ENCODE measurements around the gene BST2. TPM values are rescaled to one million over a fixed set of nuclear protein-coding genes. Genes with fewer than 3 reads are reported as not detected.

The BST2 gene, protein sequence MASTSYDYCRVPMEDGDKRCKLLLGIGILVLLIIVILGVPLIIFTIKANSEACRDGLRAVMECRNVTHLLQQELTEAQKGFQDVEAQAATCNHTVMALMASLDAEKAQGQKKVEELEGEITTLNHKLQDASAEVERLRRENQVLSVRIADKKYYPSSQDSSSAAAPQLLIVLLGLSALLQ
- polyA plus RNA-seq (ENCODE audit: insufficient read length in 3 of 3): 100 to 1,000 TPM; 102 to 160 (median 151) TPM

DNA sequence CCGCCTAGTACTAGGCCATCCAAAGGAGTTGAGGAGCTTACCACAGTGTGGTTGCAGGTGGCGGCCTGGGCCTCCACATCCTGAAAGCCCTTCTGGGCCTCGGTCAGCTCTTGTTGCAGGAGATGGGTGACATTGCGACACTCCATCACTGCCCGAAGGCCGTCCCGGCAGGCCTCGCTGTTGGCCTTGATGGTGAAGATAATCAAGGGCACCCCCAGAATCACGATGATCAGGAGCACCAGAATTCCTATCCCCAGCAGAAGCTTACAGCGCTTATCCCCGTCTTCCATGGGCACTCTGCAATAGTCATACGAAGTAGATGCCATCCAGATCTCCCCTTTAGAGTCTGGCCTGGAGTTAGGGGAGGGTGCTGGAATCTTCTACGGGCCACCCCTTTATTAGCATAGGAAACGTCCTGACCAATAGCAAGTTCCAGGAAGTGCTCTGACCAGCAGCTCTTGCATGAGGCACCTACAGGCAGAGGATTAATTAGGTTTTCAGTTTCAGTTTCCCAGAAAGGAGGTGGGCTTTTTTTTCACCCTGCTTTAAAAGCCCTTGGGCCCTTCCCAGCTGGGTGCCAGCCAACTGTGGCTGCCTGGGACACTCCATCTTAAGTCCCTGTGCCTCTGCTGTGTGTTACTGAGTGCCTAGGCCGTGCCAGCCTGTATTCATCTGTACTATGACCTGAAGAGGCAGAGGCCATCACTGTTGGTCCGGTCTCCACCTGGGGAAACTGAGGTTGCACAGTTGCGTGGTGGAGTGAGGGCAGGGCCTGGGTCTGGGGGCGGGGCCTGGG, at the start of gene BST2:
Gene BST2, minus strand, starts transcription at position 381 of the 796 bp plus-strand sequence. Its CDS starts 55 bp downstream, at position 326.
- DNase-seq (ENCODE audit: low read depth in 3 of 3, low spot score in 2 of 3): no peak

DNA sequence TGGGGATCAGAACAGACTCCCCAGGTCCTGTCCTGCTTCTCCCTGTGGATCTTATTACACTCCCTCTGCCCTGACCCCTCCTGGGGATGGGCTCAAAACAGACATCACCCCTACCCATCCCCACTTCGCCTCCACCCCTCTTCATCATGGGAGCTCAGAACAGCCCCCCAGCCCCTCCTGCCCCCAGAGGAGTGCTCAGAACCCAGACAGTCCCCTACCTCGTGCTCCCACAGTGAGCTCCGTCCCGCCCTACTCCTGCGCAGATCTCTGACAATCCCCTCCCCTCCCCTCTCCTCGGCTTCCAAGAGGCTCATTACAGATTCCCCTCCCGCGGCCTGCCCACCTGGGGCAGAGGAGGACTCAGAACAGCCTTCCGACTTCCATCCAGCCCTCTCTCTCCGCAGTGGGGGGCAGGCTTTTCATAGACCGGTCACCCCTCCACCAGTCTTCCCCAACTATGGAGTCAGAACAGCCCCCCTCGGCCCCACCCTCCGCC, 49.2 kb upstream of the BST2 start:
- DNase-seq (ENCODE audit: low read depth in 3 of 3, low spot score in 2 of 3): no peak

DNA sequence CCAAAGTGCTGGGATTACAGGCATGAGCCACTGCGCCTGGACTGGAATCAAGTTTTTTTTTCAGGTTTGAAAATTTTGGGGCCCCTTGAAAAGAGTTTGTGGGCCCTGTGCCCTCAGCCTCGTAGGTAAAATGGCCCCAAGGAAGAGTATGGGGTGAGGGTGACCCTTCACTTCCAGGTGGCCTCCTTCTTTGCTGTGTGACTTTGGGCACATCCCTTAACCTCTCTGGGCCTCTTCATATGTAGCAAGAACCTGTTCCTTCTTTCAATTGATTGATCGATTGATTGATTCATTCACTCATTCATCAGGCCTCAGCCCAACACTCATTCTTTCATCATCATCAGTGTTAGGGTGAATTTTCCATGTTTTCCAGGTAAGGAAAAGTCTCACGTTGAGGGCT, 46.4 kb upstream of the BST2 start:
- no peak for DNase-seq (ENCODE audit: low read depth in 3 of 3, low spot score in 2 of 3)

DNA sequence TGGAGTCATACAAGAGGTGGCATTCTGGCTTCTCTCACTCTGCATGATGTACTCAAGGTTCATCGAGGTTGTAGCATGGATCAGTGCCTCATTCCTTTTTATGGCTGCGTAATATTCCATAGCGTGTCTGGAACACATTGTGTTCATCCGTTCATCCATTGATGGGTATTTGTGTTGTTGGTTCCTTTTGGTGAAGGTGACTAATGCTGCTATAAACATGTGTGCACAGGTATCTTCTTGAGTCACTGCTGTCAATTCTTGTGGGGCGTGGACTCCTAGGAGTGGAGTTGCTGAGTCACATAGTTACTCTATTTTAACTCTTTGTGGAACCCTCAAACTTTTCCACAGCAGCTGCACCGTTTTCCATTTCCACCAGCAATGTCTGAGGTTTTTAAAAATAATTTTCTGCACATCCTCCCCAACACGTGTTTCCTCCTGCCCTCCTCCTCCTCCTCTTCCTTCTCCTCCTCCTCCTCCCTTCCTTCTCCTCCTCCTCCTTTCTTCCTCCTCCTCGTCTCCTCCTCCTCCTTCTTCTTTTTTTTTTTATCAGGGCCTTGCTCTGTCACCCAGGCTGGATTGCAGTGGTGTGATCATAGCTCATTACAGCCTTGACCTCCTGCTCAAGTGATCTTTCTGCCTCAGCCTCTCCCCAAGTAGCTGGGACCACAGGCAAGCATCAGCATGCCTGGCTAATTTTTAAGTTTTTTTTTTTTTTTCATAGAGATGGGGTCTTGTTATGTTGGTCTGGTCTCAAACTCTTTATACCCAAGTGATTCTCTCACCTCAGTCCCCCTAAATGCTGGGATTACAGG, 45.0 kb upstream of the BST2 start:
- DNase-seq (ENCODE audit: low read depth in 3 of 3, low spot score in 2 of 3): no peak

DNA sequence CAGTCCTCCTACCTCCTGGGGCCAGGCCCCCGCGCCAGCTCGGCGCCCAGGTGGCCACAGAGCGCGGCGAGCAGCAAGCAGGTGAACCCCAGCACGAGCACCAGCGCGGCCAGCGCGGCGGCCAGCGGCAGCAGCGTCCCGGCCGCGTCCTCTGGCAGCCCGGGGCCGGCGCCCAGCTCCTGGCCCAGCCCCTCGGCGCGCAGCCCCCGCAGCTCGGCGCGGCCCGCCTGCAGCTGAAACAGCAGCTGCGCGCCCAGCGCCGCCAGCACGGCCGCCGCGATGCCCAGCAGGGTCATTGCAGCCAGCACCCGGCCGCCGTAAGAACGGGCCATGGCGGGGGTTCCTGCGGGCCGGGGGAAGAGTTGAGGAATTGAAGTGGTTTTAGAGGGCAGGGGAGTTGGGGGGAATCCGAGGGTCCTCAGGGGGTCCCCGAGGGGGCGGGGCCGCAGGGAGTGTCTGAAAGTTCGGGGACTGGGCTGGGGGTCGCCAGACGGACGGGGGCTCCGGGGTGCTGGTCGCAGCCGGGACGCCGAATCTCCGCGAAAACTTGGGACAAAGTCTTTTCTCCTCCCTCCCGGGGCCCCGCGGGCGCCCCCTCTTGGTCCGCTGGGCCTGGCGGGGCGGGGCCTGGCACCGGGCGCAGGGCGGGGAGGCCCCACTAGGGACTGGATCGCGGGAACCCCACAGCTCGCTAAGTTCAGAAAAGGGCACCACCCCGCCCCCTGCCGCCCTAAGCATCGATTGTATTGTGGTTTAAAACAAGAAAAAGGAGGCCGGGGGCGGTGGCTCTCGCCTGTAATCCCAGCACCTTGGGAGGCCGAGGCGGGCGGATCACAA, 42.9 kb upstream of the BST2 start, which contains the start of gene TMEM221:
Gene TMEM221, minus strand, starts transcription at position 538 of the 837 bp plus-strand sequence. Its CDS starts 206 bp downstream, at position 332.
- no peak for DNase-seq (ENCODE audit: low read depth in 3 of 3, low spot score in 2 of 3)

DNA sequence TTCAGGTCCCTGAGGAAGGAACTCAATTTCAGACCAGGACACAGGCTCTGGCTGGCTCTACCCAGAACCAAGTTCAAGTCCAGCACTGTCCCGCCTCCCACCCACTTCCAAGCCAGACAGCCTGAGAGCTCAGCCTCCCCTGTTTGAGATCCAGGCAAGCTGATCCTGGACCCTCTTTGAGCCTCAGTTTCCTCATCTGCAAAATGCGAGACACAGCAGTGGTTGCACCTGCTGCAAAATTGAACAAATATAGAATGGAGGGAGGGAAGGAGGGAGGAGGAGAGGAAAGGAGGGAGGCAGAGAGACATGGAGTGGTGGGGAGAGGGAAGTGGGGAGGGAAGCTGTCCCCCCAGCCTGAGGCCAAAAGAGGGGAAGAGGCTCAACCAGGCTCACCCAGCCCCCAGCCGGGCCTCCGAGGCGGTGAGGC, 42.3 kb upstream of the BST2 start:
- no peak for DNase-seq (ENCODE audit: low read depth in 3 of 3, low spot score in 2 of 3)

DNA sequence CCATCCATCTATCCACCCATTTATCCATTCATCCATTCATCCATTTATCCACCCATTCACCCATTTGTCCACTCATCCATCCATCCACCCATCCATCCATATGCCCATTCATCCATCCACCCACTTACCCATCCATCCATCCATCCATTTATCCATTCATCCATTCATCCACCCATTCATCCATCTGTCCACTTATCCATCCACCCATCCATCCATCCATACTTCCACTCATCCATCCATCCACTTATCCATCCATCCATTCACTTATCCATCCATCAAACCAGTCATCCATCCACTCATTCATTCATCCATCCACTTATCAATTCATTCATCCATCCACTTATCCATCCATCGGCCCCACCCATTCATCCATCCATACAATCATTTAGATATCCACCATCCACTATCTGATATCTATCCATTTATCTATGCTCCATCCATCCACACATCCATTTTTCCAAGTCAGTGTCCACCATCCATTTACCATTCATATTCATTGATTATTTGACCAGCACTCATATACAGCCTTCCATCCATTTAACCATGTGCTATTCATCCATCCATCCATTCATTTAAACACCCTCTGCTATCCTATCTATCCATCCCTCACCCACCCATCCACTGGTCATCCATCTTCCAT, 40.2 kb upstream of the BST2 start:
- DNase-seq (ENCODE audit: low read depth in 3 of 3, low spot score in 2 of 3): no peak

DNA sequence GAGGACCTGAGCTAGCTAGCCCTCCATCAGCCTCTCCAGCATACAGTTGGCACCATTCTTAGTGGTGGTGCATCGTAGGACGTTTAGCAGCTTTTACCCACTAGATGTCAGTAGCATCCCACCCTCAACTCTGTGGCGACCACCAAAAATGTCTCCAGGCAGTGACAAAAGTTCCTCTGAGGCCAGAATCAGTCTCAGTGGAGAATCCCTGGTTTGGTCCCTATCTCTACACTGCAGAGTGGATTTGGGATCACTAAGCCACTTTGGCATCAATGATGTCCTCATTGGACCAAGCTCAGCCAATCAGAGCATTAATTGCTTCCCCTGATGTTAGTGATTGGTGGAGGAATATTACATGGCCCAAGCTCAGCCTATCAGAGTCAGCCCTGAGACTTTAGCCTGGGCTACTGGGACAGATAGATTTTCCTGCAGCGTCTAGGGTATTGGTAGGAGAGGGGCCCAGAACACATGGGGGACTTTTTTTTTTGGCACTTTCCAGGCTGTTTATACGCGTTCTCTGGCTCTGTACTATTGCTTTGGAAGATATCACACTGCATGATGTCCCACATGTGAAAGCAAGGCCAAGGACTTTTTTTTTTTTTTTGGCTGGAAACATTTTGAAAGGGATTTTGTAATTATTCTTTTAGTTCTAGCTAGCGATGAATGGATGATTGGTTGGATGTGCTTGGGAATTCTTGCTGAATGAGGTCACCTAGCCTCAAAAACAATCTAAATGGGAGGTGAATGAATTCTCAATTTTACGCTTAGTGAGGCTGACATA, 36.0 kb upstream of the BST2 start:
- DNase-seq (ENCODE audit: low read depth in 3 of 3, low spot score in 2 of 3): no peak

DNA sequence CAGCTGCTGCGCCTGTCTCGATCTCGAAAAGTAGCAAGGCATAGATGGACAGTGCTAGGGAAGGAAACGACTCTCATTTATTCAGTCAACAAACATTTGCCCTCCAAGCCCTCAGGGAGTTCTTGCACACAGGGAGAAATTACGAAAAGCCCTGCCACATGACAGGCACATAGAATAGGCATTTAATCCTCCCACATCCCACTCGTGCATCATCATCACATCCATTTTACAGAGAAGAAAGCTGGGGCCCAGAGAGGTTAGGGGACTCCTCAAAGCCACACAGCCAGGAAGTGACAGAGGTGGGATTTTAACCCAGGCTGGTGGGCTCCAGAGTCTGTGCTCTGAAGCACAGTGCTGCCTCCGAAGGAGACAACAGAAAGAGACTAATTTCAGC, 31.4 kb upstream of the BST2 start:
- DNase-seq (ENCODE audit: low read depth in 3 of 3, low spot score in 2 of 3): no peak

DNA sequence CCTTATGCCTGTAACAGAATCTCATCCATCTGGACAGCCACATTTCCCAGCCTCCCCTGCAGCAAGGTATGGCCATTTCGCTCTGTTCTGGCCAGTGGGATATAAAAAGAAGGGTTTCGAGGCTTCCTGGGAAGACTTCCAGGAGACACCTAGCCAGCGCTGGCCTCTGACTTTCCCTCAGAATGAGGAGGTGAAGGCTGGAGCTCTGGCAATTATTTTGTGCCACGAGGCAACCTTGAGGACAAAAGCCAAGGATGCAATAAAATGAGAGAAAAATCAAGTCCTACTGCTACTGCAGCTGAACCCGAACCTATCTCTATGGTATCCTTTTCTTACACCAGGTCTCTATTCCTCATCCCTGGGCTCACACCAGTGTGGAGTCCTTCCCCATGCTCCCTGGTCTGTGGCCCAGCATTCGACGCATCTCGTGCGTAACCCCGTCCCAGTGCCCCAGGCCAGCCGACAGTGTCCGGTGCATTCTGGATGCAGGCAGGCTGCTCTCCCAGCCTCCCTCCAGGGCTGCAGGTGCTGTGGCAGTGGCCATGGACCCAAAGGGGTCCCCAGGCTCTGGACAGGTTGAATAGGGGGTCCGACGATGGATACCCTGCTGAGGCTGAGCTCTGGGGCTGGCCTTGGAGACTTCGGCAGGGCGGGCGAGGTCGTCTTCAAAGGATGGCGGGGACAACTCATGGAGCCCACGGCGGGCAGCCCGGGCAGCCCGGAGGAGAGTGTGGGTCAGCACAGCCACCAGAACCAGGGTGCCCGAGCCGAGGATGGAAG, 30.9 kb upstream of the BST2 start:
- DNase-seq (ENCODE audit: low read depth in 3 of 3, low spot score in 2 of 3): no peak

DNA sequence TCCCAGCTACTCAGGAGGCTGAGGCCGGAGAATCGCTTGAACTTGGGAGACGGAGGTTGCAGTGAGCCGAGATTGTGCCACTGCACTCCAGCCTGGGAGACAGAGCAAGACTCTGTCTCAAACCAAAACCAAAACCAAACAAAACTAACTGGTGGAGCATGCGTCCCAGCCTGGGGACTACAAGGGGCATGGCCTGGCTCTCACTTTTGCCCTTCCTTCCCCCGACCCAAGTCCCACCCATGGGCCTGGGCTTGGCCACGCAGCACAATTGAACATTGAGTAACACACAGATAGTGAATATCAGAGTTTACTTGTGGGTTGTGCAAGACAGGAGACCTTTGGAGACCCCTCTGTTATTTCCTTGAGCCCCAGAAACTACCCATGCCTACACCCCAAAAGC, 29.8 kb upstream of the BST2 start:
- DNase-seq (ENCODE audit: low read depth in 3 of 3, low spot score in 2 of 3): no peak

DNA sequence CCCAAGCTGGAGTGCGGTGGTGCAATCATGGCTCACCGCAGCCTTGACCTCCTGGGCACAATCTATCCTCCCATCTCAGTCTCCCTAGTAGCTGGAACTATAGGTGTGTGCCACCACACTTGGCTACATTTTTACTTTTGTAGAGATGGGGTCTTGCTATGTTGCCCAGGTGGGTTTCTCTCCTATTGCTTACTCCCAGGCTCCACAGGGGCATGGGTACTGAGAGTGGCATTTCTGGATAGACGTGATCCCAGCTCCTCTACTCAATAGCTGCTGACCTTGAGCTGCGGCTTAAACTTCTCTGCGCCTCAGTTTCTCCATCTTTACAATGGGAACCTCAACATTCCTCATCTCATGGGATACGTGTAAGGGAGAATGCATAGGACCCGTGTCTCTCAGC, 26.0 kb upstream of the BST2 start:
- DNase-seq (ENCODE audit: low read depth in 3 of 3, low spot score in 2 of 3): no peak

DNA sequence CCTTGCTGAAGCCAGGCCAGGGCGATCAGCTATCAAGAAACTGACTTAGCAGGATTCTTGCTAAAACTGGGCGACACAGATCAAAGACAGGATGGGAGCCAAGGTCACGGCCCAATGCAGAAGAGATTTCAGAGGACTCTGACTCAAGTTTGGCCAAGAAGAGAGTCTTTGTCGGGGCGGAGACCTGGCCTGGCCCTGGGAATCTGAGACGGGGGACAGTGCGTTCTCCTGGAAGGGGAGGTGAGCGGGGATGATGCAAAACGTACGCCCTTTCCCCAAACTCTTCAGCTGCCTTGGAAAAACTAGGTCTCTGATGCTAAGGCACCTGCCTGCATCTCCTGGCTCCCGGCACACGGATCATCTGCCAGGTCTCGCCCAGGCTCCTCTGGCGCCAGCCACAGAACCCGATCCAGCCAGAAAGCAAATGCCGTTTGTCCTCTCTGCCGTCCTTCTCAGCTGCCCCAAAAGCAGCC, 24.2 kb upstream of the BST2 start:
- DNase-seq (ENCODE audit: low read depth in 3 of 3, low spot score in 2 of 3): no peak

DNA sequence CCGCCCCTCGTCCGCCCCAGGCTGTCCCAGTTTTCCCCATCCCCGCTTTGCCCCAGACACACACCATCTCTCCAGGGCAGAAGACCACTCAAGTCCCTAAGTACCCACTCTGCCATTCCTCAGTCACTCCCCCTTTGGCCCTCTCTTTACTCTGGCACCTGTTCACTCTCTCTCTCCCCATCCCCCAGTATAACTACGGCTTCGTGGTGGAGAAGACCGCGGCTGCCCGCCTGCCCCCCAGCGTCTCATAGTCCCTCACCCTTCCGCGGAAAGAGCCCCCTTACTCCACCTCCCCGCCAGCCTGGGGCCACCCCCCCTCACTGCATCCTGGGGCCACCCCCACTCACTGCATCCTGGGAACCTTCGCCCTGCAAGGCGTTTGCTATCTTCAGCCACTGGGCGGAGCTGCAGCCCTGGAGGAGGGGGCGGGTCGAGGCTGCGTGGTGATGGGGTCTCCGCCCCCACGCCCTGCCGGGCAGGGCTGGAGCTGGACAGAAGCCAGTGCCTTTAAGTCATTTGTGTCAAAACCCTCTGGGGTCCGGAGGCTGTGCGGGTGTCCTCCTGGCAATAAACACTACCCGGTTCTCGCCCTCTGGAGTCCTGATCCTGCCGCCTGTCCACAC, 19.4 kb upstream of the BST2 start:
- no peak for DNase-seq (ENCODE audit: low read depth in 3 of 3, low spot score in 2 of 3)

DNA sequence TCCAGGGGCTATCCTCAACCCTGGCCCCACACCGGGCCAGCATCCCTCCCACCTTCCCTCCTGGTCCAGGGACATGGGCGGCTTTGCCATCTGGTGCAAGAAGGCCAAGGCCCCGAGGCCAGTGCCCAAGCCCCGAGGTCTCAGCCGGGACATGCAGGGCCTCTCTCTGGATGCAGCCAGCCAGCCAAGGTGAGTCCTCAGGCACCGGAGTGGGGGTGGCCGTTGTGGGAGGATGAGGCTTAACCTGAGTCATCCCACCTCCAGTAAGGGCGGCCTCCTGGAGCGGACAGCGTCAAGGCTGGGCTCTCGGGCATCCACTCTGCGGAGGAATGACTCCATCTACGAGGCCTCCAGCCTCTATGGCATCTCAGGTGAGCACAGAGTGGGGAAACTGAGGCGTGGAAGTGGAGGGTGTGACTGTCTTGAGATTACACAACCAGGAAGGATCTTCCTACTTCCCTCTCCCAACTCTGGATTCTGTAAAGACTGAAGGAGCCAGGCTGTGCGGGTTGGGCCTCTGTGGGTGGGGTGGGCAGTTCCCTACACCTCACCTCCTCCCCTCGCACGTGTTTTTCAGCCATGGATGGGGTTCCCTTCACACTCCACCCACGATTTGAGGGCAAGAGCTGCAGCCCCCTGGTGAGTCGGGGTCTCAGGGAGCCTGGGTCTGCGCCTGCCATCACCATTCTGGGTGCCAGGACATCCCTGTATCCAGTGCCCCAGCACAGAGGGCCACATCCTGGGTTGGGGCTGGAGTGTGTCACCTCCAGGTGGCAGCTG, 18.2 kb upstream of the BST2 start:
- no peak for DNase-seq (ENCODE audit: low read depth in 3 of 3, low spot score in 2 of 3)

DNA sequence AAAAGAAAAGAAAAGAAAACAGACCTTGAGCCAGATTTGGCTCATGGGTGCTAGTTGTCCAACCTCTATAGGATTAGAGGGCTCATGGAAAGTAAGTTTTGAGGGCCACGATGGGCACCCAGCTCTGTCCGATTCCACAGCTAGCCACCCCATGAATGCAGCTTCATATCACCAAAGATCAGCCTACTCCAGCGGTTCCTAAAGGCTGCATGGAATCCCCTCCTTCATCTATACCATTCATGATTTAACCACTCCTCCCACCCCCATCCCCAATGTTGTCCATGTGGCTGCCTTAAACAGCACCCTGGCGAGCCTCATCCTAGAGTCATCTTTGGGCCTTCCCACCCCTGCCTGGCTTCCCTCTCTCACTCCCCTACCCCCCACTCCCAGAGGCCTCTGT, 16.5 kb upstream of the BST2 start:
- DNase-seq (ENCODE audit: low read depth in 3 of 3, low spot score in 2 of 3): no peak

DNA sequence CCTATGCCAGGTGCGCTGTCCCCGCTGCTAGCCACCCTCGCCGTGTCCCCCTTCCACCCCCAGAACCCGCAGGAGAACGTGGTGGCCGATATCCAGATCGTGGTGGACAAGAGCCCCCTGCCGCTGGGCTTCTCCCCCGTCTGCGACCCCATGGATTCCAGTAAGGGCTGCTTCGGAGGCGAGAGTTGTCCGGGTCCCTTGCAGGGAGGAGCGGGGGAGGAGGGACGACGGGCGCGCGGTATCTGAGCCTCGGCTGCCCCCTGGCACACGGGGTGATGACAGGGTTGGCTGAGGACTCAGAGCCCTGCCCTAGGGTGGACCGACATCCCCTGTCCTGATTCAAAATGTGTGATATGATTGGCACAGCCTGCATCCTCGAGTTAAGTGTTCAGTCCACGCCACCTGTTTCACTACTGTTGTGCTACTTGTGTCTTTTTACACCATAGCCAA, 15.1 kb upstream of the BST2 start:
- no peak for DNase-seq (ENCODE audit: low read depth in 3 of 3, low spot score in 2 of 3)

Data from right renal cortex interstitium (tissue), 3 donors.